HG03025 (cell line): ENCODE results near the gene GABBR2.

Experiments used
- ATAC-seq: cut with Tn5 transposase; IDR thresholded peaks from one replicate; pipeline ENCODE4 v1.9.1; 2021; ENCODE audit warnings: mild to moderate bottlenecking, moderate library complexity; ENCODE audit not compliant: unreplicated experiment, low FRiP score

The GABBR2 gene

GRCh38 chr9:98724810-98725530, 16.2 kb upstream of the GABBR2 start:
- no peak for ATAC-seq

GRCh38 chr9:98721643-98722042, 12.9 kb upstream of the GABBR2 start:
- ATAC-seq: no peak

- ATAC-seq: no peak
Measured at GRCh38 chr9:98720402-98720801, 11.7 kb upstream of the GABBR2 start.

DNA sequence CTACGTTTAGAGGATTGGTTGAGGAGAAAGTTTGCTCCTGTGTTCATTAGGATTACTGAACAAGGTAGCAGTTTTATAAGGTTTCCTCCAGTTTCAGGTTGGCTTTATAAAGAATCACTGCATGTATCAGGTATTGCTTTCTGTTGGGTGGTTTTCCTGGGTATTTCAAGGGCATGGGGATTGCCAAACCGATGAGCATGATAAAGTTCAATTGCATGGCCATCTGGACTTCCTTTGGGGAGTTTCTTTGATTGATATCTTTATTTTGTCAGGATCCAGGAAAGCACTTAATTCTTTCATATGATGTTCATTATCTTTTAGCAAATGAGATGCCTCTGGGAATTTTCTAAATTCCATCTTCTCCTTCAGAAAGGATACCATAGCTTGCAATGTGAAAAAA, 10.3 kb upstream of the GABBR2 start:
- ATAC-seq: no peak

DNA sequence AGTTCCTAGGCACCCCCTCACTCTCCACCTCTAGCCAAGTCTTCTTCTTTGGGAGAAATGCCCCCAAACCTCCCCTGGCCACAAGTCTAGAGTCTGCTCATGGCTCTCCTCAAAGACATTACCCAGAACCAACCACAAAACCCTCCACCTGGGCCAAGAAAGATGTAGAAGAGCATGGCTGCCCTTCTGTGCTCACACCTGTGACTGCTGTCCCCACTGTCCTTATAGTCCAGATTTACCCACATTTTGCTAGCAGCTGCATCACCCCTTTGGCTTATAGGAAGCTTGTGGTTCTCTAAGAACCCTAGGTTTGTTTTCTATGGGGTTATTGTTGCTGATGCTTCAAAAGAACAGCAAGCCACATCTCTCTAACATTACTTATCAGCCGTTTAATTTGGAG, 6.1 kb upstream of the GABBR2 start:
- no peak for ATAC-seq

GRCh38 chr9:98712987-98713386, 4.3 kb upstream of the GABBR2 start:
- no peak for ATAC-seq

DNA sequence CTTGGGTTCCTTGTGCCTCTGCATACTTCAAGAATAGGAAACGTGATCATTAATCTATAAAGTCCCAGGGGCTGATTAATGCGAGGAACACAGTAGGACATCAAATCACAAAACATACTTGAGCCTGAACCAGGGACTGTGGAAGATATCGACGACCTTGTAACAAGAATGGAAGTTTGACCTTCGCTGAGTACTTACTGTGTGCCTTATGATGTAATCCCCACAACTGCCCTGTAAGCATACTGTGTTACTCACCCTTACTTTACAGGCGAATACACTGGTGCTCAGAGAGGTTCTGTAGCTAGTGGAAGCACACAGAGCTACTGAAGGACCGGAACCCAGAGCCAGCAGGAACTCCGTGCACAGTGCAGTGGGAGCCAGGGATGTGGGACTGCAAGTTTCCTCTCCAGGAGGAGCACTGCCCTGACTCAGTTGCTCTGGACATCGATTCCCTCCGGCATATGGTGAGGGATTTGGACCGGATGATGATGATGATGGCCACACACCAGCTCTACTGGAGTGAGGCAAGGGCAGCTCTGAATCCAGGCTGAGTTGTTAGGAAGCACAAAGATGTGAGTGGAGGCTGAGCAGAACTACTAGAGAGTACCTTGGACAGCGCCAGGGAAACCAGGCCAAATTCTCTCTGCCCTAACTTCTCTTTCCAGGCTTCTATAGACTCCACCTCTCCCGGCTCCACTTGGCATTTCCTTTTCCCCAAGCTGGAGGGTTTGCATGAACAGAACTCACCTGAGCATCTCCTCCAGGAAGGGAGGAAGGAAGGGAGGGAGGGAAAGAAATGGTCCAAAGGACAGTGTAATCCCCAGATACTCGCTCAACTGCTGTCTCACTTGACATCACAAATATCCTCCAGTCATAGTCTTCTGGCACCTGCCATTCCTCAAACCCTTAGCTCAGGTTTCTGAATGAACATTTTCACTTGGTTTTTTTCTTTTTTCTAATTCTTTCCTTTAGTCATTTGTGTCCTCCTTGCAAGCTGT, 1.5 kb upstream of the GABBR2 start:
- ATAC-seq: no peak

DNA sequence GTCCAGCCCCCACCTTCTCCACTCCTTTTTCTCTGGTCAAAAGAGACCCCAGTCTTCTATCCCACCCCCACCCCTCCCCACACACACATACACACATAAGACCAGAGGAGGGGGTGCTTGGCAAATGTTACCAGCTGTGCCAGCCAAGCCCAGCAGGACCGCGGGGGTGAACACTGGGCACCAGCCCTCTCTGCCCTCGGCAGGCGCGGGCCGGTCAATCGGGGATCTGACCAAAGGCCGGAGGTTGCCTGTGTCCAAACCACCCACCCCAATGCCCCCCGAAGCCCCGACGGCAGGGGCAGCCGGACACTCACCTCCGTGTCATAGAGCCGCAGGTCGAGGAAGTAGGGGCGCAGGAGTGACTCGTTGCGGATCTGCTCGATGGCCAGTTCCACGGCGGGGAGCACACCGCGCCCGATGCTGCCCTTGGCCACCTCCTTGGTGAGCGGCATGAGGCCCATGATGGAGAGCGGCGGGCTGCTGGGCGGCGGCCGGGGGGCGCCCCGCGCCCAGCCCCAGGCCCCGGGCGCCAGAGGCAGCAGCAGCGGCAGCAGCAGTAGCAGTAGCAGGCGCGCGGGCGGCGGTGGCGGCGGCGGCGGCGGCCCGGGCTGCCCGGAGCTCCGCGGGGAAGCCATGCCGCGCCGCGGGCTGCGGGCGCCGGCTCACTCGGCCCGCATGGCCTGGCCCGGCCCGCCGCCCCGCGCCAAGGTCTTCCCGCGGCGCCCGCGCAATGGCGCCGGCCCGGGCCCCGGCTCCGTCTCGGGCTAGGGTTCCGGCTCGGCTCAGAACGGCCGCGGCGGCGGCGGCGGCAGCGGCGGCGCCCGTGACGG, 417 bp downstream of the GABBR2 start:
- ATAC-seq: no peak

GRCh38 chr9:98707166-98708102, 1.3 kb downstream of the GABBR2 start:
- no peak for ATAC-seq

DNA sequence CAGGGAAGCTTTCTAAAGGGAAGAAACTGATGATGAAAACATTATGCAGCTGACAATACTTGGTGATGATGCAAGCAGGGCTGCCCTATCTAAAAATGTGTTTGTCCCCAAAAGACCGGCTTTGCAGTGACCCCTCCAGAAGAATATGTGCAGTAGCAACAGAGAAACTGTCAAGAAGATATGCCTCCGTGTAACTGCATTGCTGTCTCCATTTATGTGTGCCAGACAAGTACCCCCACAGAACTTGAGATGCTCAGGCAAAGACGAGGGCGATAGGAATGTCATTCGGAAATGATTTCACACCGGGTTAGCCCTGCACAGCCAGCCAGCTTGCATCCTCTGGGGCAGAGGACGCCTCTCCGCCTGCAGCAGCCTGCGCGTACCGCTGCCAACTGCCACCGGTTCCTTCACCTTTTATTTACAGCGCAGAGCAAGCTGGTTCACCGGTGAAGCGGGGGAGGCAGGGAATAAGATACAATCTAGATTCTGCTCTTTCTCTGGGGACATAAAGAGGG, 2.0 kb downstream of the GABBR2 start:
- no peak for ATAC-seq

GRCh38 chr9:98702835-98703380, 5.8 kb downstream of the GABBR2 start:
- ATAC-seq: no peak

DNA sequence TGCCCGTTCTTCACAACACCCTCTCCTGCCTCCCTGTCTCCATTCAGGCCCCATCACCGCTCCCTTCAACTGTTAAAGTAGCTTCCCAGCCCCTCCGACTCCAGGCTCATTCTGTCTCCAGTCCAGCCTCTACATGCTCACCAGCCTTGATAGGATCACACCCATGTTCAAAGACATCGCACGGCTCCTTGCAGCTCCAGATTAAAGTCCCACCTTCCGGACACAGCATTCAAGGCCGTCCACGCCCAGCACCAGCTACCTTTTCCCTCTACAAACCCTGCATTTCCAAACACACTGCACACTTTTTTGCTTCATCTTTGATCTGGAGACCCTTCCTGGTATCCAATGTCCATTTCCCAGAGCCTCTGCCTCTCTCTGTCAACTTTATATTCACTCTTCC, 6.4 kb downstream of the GABBR2 start:
- ATAC-seq: no peak

DNA sequence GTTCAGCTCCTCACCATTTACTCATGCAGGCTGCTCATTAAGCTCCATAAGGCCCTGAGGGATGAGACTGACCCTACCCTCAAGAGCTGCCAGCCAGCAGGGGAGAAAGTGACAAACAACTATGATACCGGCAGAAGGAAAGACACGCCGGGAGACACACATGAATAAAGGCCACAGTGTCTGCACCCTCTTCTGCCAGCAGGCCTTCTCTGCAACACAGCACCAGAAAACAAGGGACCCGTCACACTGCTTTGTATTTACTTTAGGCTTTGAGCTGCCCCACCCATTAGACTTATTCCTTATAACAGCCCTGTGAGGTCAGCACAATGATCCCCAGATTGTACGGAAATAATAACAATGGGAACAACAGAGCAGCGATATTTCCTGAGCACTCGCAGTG, 7.2 kb downstream of the GABBR2 start:
- ATAC-seq: no peak

DNA sequence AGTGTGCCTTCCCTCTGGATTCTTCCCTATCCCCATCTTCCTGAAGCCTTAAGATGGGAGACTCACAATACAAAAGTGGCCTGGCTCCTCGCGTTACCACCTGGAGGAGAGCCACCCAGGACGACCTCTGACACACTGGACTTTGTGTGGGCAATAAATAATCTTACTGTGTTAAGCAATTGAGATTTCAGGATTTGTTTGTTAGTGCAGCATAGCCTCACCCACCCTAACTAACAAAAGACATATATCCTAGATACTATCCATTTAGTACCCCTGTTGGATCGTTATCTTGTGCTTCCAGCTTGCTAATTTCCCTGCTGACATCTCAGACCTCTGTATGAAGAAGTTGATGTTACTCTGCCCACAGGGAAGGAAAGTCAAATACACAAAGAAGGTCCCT, 7.9 kb downstream of the GABBR2 start:
- no peak for ATAC-seq

GRCh38 chr9:98698856-98699255, 9.9 kb downstream of the GABBR2 start:
- no peak for ATAC-seq

DNA sequence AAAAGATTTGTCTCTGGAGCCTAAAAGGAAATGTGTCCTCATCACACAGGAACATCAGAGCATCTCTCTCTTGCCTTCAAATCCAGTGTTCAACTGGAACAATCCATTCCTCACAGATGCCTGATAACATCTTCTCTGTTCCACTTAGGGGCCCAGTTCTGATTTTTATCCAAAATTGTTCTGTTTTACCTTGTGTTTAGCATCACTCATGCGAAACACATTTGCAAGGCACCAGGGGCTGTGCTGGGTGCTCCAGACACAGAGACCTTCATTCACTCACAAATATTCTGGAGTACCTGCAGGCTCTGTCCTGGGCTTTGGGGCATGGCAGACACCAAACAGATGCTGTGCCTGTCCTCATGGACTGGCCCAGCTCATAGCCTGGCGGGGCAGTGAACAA, 13.8 kb downstream of the GABBR2 start:
- no peak for ATAC-seq

- no peak for ATAC-seq
Measured at GRCh38 chr9:98692392-98692791, 16.3 kb downstream of the GABBR2 start.

- no peak for ATAC-seq
Measured at GRCh38 chr9:98691890-98692289, 16.8 kb downstream of the GABBR2 start.

DNA sequence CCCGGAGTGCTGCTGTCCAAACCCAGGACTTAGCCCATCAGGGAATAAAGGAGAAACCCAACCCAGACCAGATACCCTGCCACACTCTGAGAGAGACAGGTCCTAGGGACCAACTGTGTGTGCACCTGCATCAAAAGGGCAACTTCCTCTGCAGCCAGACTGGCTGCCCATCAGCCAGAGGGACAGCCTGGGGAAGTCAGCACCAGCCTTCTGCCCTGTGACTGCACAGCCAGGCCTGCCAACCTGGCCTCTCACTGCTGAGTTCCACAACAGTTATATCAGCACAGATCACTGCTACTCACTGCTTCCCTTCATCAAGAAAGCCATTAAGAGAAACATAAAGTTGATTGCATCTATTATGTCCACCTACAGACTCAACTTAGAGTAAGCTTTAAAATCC, 18.0 kb downstream of the GABBR2 start:
- ATAC-seq: no peak
